Measurements from ENCODE around the gene DDX3X.

GRCh38 chrX:41303013-41303412 lies 30.9 kb upstream of the DDX3X start:
- no peak for TF ChIP-seq ELF4 (CRISPR knock-in tag; IDR thresholded peaks at IDR 0.05; ENCODE audit: low read depth)
- no peak for TF ChIP-seq CTCF (IDR thresholded peaks at IDR 0.05)
- no peak for TF ChIP-seq ATF3 (CRISPR knock-in tag; conservative IDR thresholded peaks at IDR 0.05)
- no peak for TF ChIP-seq USF2 (CRISPR knock-in tag; IDR thresholded peaks at IDR 0.05)
